Measurements from ENCODE around the gene ELP6. TPM values are rescaled to one million over a fixed set of nuclear protein-coding genes. Genes with fewer than 3 reads are reported as not detected.
A peak's percentile ranks its signal among the peaks of the same experiment; 100 is the strongest.
"Not testable (repeated sequence)": the region's sequence is repeated elsewhere in the genome, so short reads cannot be mapped to it uniquely, and the experiment has no call there.

Gene ELP6
- total RNA-seq, 3 donors from 2014 or later = 21.2 to 26.9 (median 25.9) TPM

- no peak overlapping the region for H3K4me3 ChIP-seq
- DNase-seq (no peak), ATAC-seq (no peak)
- H3K9me3 ChIP-seq = no peaks in the 10 kb centered on the region
- no peak for TF ChIP-seq CTCF (IDR thresholded peaks at IDR 0.05)
- intact Hi-C loops (cut with DNase I, micrococcal nuclease) = loop anchor here in 1 of 2 donors (5.0 kb wide), 1 partner anchor 272 kb away; no protein-coding TSS in a partner anchor
- H3K4me1 ChIP-seq (ENCODE audit: low read depth) = peaks cover 4% of the 10 kb centered on the region
- H3K36me3 ChIP-seq (ENCODE audit: low read depth) = no peaks in the 10 kb centered on the region
These were observed 7.2 kb upstream of the ELP6 start for GRCh38 chr3:47520756-47521155.

GRCh38 chr3:47517937-47518336 is 4.4 kb upstream of the ELP6 start:
- intact Hi-C loops (cut with DNase I, micrococcal nuclease) = no loop called here
- H3K36me3 ChIP-seq (ENCODE audit: low read depth) = peaks cover 5% of the 10 kb centered on the region
- H3K4me3 ChIP-seq = no peak overlapping the region
- peaks cover 4% of the 10 kb centered on the region for H3K4me1 ChIP-seq (ENCODE audit: low read depth)
- H3K9me3 ChIP-seq = no peaks in the 10 kb centered on the region
- ATAC-seq = no peak
- TF ChIP-seq CTCF (IDR thresholded peaks at IDR 0.05) = no peak
- no peak for DNase-seq

GRCh38 chr3:47515864-47516319 is 2.4 kb upstream of the ELP6 start:
- H3K4me1 ChIP-seq (ENCODE audit: low read depth) = no peaks in the 10 kb centered on the region
- H3K9me3 ChIP-seq = no peaks in the 10 kb centered on the region
- no peak for ATAC-seq
- peaks cover 5% of the 10 kb centered on the region for H3K36me3 ChIP-seq (ENCODE audit: low read depth)
- TF ChIP-seq CTCF (IDR thresholded peaks at IDR 0.05) = no peak
- no peak for DNase-seq
- H3K4me3 ChIP-seq = no peak overlapping the region
- intact Hi-C loops (cut with DNase I, micrococcal nuclease) = no loop called here

- H3K36me3 ChIP-seq (ENCODE audit: low read depth) = peaks cover 5% of the 10 kb centered on the region
- H3K4me3 ChIP-seq = no peak overlapping the region
- H3K4me1 ChIP-seq (ENCODE audit: low read depth) = no peaks in the 10 kb centered on the region
- no peaks in the 10 kb centered on the region for H3K9me3 ChIP-seq
- ATAC-seq (no peak), DNase-seq (no peak)
- intact Hi-C loops (cut with DNase I, micrococcal nuclease) = no loop called here
- no peak for TF ChIP-seq CTCF (IDR thresholded peaks at IDR 0.05)
These were observed 1.6 kb upstream of the ELP6 start for GRCh38 chr3:47515100-47515499.

GRCh38 chr3:47512416-47513124 is 942 bp downstream of the ELP6 start:
- Histone ChIP-seq H3K36me3 (ENCODE audit: low read depth) (peaks cover 5% of the 10 kb centered on the region), H3K4me1 (ENCODE audit: low read depth) (no peaks in the 10 kb centered on the region), H3K4me3 (peak overlapping the region; percentile 67), H3K9me3 (no peaks in the 10 kb centered on the region)
- TF ChIP-seq CTCF (IDR thresholded peaks at IDR 0.05) = no peak
- ATAC-seq = peak; percentile 26
- intact Hi-C loops (cut with DNase I, micrococcal nuclease) = no loop called here
- DNase-seq = peak; percentile 27 to 69 (median 41)

- H3K36me3 ChIP-seq (ENCODE audit: low read depth); H3K4me3 ChIP-seq; H3K4me1 ChIP-seq (ENCODE audit: low read depth); H3K9me3 ChIP-seq; DNase-seq; intact Hi-C loops (cut with DNase I, micrococcal nuclease); ATAC-seq: not testable (repeated sequence)
These were observed 8.2 kb downstream of the ELP6 start for GRCh38 chr3:47505267-47505666.

All from mucosa of descending colon (tissue), 3 donors.